Esophagus muscularis mucosa (tissue), 4 donors: ENCODE results near the gene AFF1. TPM values are rescaled to one million over a fixed set of nuclear protein-coding genes. Genes with fewer than 3 reads are reported as not detected.
A peak's percentile ranks its signal among the peaks of the same experiment; 100 is the strongest.

ENCODE experiments used
- DNase-seq: peaks from one replicate; pipeline ENCODE4 v3.0.0-alpha.2; 2017; ENCODE audit errors: extremely low spot score
- H3K27ac ChIP-seq, 4 donors: fragments of 200-600 bp; sonication (generic); replicated peaks in 1 of 4; 1 replicate in 3 of 4; 2 replicates in 1 of 4; pipeline ENCODE4 v1.5.1; 2016 to 2019; ENCODE audit warnings: mild to moderate bottlenecking in 1 of 4
- H3K27me3 ChIP-seq, 4 donors: fragments of 200-600 bp; sonication (generic); one replicate each; pipeline versions ENCODE4 v1.5.1 to v1.6.0; 2016 to 2019
- H3K36me3 ChIP-seq, 4 donors: fragments of 200-600 bp; sonication (generic); one replicate each; pipeline ENCODE4 v1.5.1; 2016 to 2019
- H3K4me1 ChIP-seq, 4 donors: fragments of 200-600 bp; sonication (generic); one replicate each; pipeline ENCODE4 v1.5.1; 2016 to 2019
- H3K4me3 ChIP-seq, 4 donors: fragments of 200-600 bp; sonication (generic); 1 replicate in 2 of 4; 2 replicates in 2 of 4; pipeline ENCODE4 v1.5.1; 2016 to 2019; ENCODE audit warnings: mild to moderate bottlenecking in 4 of 4, moderate library complexity in 1 of 4
- H3K9me3 ChIP-seq, 4 donors: fragments of 200-600 bp; sonication (generic); 1 replicate in 3 of 4; 2 replicates in 1 of 4; pipeline ENCODE4 v1.5.1; 2016 to 2019
- CTCF ChIP-seq, 3 experiments: fragments of 200-600 bp in 2 of 3; fragments of 450-650 bp in 1 of 3; sonication (generic) in 2 of 3; IDR thresholded peaks; one replicate each; pipeline ENCODE4 v1.5.1; 2017 to 2019; ENCODE audit warnings: antibody characterized with exemption in 3 of 3, mild to moderate bottlenecking in 2 of 3, moderate library complexity in 1 of 3
- EP300 ChIP-seq: sonication (generic); formaldehyde crosslinking; IDR thresholded peaks from one replicate; pipeline ENCODE4 v1.6.1; 2017; ENCODE audit warnings: antibody characterized with exemption
- POLR2A ChIP-seq: fragments of 450-650 bp; IDR thresholded peaks from one replicate; pipeline ENCODE4 v1.6.1; 2017; ENCODE audit warnings: antibody characterized with exemption, moderate library complexity, mild to moderate bottlenecking, low read depth
- POLR2AphosphoS5 ChIP-seq, 2 donors: sonication (generic); formaldehyde crosslinking; IDR thresholded peaks; one replicate each; pipeline ENCODE4 v1.6.1; 2017; ENCODE audit warnings: antibody characterized with exemption in 2 of 2
- WGBS: methylation state at CpG from one replicate; pipeline ENCODE4 v1.1.5; 2018; 5-methylcytosine and 5-hydroxymethylcytosine counted together
- intact Hi-C: fragments of 100-400 bp; cut with DNase I; formaldehyde crosslinking; loops from one replicate; pipeline ENCODE4 v1.15.1; 2023
- total RNA-seq, 4 donors: library from RNA; depleted of rRNA; stranded (reverse); fragments of >200 nt; gene quantifications; one replicate each; pipeline versions ENCODE4 v1.1.0 to v1.2.1, GENCODE V29; 2016

Gene AFF1
- total RNA-seq, 4 donors from 2014 or later: 53.6 to 85.2 (median 70.6) TPM

GRCh38 chr4:87007528-87008446, 73.0 kb downstream of the AFF1 start:
- Histone ChIP-seq H3K36me3 (no peaks in the 10 kb centered on the region), H3K4me1 (peaks cover 45 to 63% (median 58%) of the 10 kb centered on the region in 4 donors), H3K27ac (peak overlapping the region; percentile 92 to 97 (median 94)), H3K4me3 (peak overlapping the region; percentile 69 to 92 (median 77)), H3K27me3 (no peaks in the 10 kb centered on the region), H3K9me3 (no peaks in the 10 kb centered on the region)
- DNase-seq: peak; percentile 95
- under 1% methylated on average over 22 of the region's 22 CpGs for WGBS
- TF ChIP-seq POLR2A (no peak), CTCF (IDR thresholded peaks at IDR 0.05) (no peak), EP300 (no peak), POLR2AphosphoS5 (IDR thresholded peaks at IDR 0.05) (peak; percentile 22 to 59)
- intact Hi-C loops: loop anchor here (2.0 to 5.0 kb wide), 2 partner anchors 73 to 75 kb away; partner anchors contain the start of gene AFF1

DNA sequence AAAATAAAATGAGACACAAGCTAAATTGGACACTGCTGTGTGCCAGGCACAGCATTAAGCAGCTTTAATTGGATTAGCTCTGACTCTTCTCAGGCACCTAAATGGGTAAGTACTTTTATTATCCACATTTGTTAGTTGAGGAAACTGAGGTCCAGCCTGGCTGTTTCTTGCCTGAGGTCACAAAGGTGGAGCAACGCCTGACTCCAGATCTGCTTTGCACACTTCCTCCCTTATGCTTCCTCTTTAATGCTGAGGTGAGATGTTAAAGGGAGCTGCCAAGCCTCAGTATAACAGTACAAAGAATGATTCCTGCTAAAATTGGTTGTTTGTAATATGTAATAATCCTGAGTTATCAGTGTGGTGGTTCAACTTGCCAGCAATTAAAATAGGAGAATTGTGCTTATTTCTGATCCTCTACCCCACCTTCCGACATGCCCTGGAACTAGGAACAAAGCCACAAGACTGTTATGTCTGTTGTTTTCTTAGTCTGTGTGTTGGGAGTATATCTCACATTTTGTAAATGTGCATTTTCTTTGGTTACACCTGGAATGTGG, 74.4 kb downstream of the AFF1 start:
- WGBS: 50% methylated on average over 2 of the region's 2 CpGs
- no peak for DNase-seq
- peak; percentile 29 to 45 for TF ChIP-seq POLR2AphosphoS5 (IDR thresholded peaks at IDR 0.05)
- no peak for TF ChIP-seq POLR2A
- intact Hi-C loops: loop anchor here (5.0 kb wide), 1 partner anchor 73 kb away; no protein-coding TSS in a partner anchor
- Histone ChIP-seq H3K36me3 (no peaks in the 10 kb centered on the region), H3K4me1 (peaks cover 59 to 77% (median 72%) of the 10 kb centered on the region in 4 donors), H3K27ac (peak overlapping the region; percentile 2 to 97 (median 62)), H3K4me3 (peak overlapping the region; percentile 69 to 92 (median 77)), H3K9me3 (no peaks in the 10 kb centered on the region), H3K27me3 (no peaks in the 10 kb centered on the region)

- WGBS: 86% methylated on average over 1 of the region's 1 CpG
- Histone ChIP-seq H3K4me3 (no peak overlapping the region), H3K36me3 (no peaks in the 10 kb centered on the region), H3K9me3 (no peaks in the 10 kb centered on the region), H3K4me1 (peaks cover 67 to 82% (median 78%) of the 10 kb centered on the region in 4 donors), H3K27ac (peak overlapping the region in 1 of 4 donors; percentile 97), H3K27me3 (no peaks in the 10 kb centered on the region)
- intact Hi-C loops: no loop called here
- no peak for DNase-seq
- no peak for TF ChIP-seq POLR2AphosphoS5 (IDR thresholded peaks at IDR 0.05)
- no peak for TF ChIP-seq CTCF (IDR thresholded peaks at IDR 0.05)
- no peak for TF ChIP-seq EP300
- no peak for TF ChIP-seq POLR2A
Measured at GRCh38 chr4:87010192-87010591, 75.4 kb downstream of the AFF1 start.

DNA sequence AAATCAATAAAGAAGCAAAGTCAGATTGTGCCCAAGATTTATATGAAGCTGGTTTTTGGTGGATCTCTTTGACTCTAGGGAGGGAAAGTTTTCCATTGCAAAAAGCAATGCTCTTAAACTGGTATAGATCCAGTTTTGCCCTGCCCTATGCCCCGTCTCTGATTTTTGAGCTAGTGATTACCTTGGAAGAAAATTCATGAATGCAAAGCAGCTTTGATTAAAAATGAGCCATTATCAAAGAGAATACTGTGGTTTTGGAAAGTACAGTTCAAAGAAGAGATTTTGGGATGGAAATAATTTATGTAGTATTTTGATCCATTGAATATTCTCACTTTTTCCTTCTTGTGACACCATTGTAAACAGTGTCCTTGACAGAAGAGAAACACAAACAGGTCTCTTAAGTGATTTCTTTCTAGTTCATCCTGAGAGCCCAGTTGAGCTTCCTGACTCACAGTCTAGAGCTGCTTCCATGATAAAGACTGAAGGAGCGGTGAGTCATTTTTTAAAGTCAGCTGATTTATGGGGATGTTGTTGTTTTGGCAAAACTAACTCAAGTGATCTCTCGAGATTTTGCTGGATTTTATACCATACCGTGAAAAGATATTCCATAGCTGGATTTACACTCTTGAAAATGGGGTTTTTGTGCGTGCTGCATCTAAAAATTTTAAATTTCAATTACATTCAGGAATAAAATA, 76.7 kb downstream of the AFF1 start:
- intact Hi-C loops: no loop called here
- Histone ChIP-seq H3K4me1 (peaks cover 66 to 85% (median 83%) of the 10 kb centered on the region in 4 donors), H3K36me3 (no peaks in the 10 kb centered on the region), H3K27ac (peak overlapping the region; percentile 10 to 75 (median 56)), H3K27me3 (no peaks in the 10 kb centered on the region), H3K4me3 (no peak overlapping the region), H3K9me3 (no peaks in the 10 kb centered on the region)
- DNase-seq: no peak
- WGBS: 57% methylated on average over 5 of the region's 5 CpGs
- TF ChIP-seq EP300 (no peak), POLR2A (no peak), POLR2AphosphoS5 (IDR thresholded peaks at IDR 0.05) (peak; percentile 27 to 47), CTCF (IDR thresholded peaks at IDR 0.05) (no peak)
